AG09309 (cell line): ENCODE results near the gene MICAL2.
A peak's percentile ranks its signal among the peaks of the same experiment; 100 is the strongest.

Experiments
- DNase-seq: peaks from one replicate; pipeline ENCODE4 v3.0.0-alpha.2; 2010; ENCODE audit warnings: low read depth
- H3K4me3 ChIP-seq: 2 replicates; pipeline ENCODE4 v1.5.1; 2011; ENCODE audit warnings: mild to moderate bottlenecking, low read depth, low read length, moderate library complexity; ENCODE audit not compliant: control insufficient read depth
- TF ChIP-seq, protein P1 (sequence below): IDR thresholded peaks from 2 replicates; pipeline ENCODE4 v1.5.1; 2011; ENCODE audit warnings: mild to moderate bottlenecking, low read depth, low read length, inconsistent platforms; ENCODE audit not compliant: insufficient read depth, control insufficient read depth; ENCODE audit errors: missing control alignments

The MICAL2 gene

DNA sequence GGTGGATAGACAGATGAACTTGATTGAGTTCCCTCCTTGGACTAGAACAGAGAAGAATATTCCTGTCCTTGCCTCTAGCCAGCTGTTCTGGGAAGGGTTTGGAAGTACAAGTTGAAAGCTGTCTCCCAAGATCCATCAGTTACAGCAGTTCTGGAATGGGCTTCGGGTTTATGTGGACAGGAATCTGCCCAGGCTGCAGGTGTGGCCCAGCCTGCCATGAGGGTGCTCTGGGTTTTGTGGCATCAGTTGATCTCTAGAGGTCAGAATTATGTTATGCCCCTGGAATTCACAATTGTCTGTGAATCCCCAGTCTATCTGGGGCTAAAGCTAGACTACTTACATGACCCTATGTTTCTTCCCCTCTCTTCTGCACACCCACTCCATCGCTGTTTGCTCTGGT, 4.9 kb upstream of the MICAL2 start:
- H3K4me3 ChIP-seq = no peak overlapping the region
- DNase-seq = no peak
- TF ChIP-seq, protein P1, sequence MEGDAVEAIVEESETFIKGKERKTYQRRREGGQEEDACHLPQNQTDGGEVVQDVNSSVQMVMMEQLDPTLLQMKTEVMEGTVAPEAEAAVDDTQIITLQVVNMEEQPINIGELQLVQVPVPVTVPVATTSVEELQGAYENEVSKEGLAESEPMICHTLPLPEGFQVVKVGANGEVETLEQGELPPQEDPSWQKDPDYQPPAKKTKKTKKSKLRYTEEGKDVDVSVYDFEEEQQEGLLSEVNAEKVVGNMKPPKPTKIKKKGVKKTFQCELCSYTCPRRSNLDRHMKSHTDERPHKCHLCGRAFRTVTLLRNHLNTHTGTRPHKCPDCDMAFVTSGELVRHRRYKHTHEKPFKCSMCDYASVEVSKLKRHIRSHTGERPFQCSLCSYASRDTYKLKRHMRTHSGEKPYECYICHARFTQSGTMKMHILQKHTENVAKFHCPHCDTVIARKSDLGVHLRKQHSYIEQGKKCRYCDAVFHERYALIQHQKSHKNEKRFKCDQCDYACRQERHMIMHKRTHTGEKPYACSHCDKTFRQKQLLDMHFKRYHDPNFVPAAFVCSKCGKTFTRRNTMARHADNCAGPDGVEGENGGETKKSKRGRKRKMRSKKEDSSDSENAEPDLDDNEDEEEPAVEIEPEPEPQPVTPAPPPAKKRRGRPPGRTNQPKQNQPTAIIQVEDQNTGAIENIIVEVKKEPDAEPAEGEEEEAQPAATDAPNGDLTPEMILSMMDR = no peak

DNA sequence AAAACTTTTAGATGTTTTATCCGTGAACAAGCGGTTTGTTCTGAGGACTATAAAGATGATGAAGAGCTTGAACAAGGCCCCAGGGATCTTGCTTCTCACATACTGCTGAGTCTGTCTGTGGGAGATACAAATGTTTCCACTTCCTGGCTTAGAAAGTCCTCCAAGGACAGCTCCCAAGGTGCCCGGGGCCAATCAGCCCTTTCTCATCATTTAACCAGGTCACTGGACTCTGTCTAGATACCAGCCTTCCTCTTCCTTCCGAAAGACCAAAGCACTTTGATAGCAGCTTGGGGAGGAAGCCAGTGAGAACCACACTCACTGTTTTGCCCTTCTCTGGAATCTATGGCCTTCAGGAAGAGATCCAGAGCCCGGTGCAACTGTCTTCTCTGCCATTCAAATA, 4.3 kb upstream of the MICAL2 start:
- no peak for DNase-seq
- no peak overlapping the region for H3K4me3 ChIP-seq
- TF ChIP-seq, protein P1 = no peak

DNA sequence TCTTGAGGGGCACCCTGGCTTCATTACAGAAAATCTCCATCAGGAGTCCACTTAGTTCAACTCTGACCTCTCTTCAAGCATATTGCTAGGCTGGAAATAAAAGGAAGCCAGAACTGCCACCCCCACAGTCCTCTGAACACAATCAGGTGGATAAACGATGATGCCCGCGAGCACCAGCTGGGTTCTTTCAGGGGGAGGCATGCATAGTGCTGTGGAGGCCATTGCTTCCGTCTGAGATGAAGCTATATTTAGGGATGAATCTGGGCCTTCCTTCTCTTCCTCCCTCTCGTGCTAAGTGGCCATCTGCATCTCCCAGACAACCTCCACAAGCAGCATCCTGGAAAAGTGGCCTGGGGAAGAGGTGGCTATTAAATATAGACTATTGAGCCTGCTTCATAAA, 3.9 kb upstream of the MICAL2 start:
- no peak for DNase-seq
- TF ChIP-seq, protein P1 = no peak

DNA sequence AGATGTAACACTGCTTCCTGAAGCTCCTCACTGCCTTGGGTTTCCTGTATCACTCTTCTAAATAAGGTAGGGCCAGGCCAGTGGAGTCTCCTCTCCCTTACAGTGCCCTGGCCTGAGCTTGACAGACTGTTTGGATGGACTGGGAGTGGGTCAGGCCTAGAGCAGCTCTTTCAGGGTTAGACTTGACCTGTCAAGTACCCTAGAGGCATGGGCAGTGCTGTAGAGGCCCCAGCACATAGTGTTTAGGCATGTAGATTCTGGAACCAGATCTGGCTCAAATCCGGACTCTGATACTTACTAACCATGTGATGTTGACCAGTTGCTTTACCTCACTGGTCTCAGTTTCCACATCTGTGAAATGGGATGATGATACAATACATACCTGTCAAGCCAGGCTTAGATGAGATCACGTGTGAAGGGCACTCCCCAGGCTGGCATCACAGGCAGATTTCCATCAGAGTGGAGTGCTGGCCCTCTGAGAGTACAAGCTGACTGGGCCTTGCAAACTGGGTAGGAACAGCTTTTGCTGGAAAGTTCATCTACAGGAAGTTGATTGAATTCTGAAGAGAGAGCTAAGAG, 1.4 kb upstream of the MICAL2 start:
- H3K4me3 ChIP-seq = no peak overlapping the region
- DNase-seq = no peak
- TF ChIP-seq, protein P1 = no peak

More for the DNA sequence above, 3.9 kb upstream of the MICAL2 start:
- H3K4me3 ChIP-seq = no peak overlapping the region

DNA sequence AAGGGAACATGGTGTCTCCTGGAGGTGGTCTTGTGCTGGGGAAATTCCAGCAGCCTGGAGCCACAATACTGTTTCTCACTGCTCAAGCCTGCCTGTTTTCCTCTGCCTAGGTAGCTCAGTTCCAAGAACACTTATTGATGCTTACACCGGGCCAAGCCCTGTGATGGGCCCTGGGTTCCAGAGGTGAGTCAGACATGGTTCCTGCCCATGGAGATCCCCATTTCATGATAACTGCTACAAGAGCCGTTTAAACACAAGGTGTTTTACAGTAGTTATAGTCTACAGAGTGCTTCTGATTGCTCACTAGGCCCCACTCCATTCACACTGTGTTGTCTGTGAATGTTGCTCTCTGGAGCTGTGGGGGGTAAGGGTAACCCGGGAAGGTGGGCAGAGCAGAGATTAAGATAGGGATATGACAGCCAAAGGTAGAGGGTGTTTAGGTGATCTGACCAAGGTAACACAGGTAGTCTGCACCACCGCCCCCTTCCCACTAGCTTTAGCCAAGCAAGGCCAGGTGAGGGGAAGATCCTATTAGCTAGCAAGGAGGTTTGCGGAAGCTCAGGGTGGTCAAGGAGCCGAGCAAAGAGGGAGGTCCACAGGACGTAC, 696 bp upstream of the MICAL2 start:
- DNase-seq = no peak
- TF ChIP-seq, protein P1 = no peak
- peak overlapping the region; percentile 80 for H3K4me3 ChIP-seq

DNA sequence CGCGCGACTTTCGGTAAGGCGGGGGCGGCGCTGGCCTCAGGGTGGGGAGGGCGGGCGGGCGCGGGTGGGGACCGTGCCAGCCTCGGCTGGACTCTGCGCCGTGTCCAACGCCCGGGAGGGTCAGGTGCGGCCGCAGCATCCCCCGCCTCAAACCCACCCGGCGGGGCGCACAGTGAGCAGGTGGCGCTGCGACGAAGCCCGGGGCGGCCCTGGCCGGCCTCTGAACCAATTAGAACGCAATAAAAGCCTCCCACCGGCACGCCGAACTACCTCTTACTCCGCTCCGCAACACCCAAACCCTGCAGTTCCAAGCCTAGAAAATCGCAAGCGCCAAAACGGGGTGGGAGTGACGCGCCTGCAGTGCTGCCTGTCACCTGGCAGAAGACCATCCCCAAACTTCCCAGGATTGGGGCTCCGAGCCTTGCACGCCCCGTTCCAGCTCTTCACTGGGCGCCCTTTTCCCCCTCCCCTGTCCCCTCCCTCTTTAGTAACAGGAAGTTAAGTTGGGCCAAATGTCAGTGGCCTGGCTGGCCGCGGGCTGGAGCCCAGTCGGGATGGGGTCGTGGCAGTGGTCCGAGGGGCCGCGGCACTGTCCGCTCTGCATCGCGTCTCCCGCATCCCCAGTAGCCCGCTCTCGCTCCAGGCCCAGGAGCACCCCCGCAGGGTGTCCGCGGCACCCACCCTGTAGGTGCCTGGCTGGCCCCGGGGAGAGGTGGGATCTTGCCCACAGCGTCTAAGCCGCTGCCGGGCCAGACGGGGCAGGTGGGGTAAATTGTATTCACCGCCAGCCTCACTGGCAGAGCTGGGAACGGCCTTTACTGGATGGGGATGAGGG, 541 bp downstream of the MICAL2 start:
- no peak for DNase-seq
- H3K4me3 ChIP-seq = peak overlapping the region; percentile 80
- TF ChIP-seq, protein P1 = no peak
